NCI-H1930 (cell line): ENCODE results near the gene LMLN.
"Not testable (repeated sequence)": the region's sequence is repeated elsewhere in the genome, so short reads cannot be mapped to it uniquely, and the experiment has no call there.

Experiments used
- DNase-seq, 2 experiments: peaks; one replicate each; lab custom pipeline; 2025; lab: John Stamatoyannopoulos, UW

The LMLN gene

DNA sequence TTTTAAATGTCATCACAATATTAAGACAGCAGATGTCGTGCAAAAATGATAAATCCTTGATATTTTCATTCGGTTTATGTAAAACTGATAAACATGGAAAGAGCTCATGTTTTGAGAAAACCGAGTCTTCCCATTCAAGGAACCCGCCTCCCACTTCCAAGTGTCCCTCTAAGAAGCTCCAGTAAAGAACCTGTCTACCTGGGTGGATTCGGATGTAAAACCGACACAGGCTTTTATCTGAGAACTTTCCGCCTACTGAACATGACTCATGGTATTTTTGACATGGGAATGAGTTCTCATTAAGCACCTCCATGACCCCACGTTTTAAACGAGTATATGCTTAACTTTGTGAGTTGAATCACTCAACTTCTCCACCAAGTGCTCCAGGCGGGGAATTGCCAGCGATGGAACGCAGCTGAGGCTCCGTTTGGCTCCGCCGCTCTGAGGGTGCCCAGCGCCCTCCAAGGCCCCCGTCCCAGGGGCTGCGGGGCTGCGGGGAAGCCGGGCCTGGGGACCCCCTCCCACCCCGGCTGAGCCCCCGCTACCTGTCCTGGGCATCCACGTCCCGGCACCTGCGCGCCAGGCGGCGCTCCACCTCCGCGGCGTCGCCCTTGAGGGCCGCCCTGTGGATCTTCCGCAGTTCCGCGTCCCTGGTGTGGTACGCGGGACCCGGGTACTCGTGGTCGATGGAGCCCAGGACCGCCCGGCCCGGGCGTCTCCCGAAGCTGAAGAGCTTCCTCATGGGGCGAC lies 119.9 kb downstream of the LMLN start:
- DNase-seq: peak in 1 of 2 experiments; percentile 64

DNA sequence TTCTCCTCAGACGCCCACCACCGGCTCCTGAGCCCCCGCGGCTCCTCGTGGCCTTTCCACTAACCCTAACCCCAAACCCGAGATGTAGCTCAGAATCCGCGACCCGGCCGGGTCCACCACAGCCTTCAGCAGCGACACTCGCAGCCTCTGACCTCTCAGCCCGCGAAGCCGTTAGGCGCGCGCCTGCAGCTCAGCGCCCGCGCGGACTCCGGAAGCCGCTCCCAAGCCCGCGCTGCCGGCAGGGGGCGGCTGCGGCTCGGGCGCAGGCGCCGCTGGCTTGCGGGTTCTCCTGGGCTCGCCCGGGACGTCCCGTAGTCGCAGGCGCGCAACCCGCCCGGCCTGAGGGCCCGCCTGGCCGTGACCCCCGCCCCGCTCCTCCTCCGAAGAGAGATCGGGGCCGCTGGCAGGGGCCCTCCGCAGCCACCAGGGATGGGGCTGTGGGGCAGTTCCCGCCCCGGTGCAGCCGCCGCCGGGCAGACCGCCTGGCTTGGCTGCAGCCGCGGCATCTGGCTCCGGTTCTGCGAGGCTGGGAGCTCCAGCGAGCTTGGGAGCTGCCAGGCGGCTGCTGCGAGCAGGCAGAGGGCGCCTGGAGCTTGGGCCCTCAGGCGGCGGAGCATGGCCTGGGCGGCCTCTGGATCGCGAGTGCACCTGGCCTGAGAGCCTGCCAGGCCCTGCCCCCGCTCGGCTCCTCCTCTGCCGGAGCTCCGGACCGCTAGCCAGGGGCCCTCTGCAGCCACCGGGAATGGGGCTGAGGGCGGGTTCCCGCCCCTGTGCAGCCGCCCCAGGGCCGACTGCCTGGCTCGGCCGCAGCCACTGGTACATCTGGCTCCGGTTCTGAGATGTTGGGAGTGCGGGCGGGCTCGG lies 120.7 kb downstream of the LMLN start:
- DNase-seq: peak; percentile 59 to 85

DNA sequence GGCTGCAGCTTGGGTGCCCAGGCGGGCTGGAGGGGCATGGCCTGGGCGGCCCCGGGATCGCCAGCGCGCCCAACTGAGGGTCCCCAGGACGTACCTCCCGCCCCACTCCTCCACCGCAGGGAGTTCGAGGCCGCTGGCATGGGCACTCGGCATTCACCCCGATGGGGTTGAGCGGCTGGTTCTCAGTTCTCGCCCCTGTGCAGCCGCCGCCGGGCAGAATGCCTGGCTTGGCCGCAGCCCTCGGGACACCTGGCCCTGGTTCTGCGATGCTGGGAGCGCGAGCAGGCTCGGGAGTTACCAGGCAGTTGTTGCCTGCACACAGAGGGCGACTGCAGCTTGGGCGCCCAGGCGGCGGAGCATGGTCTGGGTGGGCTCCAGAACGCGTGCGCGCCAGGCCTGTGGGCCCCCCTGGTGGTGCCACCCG lies 121.4 kb downstream of the LMLN start:
- no peak for DNase-seq

DNA sequence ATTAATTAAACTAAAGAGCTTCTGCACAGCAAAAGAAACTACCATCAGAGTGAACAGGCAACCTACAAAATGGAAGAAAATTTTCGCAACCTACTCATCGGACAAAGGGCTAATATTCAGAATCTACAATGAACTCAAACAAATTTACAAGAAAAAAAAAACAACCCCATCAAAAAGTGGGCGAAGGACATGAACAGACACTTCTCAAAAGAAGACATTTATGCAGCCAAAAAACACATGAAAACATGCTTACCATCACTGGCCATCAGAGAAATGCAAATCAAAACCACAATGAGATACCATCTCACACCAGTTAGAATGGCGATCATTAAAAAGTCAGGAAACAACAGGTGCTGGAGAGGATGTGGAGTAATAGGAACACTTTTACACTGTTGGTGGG lies 122.2 kb downstream of the LMLN start:
- DNase-seq: not testable (repeated sequence)

DNA sequence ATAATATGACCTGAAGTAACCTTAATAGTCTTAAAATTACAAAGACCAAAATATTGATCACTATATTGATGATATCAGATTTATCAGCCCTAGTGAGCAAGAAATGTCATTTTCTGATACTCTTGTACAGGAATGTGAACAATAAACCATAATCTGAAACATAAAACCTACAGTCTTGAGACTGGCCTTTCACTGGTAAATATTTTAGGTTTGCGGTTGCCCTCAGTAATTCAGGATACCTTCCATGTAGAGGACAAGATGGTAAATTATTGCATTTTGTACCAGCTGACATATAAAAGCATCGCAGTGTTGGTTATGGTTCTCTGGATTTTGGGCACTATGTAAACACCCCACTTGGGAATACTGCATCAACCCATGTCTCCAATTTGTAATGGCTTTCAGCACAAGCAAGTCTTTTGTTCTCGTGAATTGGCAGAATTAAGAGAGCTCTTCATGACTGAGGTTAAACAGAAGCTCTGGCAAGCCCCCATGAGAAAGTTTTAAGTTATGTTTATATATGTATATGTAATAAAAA lies 128.5 kb downstream of the LMLN start:
- no peak for DNase-seq

DNA sequence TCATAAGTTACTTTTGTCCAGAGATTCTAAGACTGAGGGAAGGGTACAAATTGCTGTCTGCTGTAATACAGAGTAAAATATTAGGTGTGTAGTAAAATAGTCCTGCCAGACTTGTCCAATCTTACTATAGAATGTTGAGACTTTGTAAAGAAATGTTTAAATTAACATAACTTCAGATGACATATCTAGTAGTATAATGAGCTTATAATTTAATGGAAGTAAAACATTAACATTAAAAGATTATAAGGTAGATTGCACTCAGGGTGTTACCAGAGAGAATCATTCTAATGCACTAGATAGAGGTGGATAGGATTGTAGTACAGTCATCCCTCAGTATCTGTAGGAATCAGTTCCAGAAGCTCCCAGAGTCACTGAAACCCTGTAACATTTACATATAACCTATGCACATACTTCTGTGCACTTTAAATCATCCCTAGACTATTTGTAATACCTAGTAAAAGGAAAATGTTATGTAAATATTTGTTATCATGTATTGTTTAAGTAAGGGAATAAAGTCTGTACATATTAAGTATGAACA lies 130.8 kb downstream of the LMLN start:
- DNase-seq: no peak

DNA sequence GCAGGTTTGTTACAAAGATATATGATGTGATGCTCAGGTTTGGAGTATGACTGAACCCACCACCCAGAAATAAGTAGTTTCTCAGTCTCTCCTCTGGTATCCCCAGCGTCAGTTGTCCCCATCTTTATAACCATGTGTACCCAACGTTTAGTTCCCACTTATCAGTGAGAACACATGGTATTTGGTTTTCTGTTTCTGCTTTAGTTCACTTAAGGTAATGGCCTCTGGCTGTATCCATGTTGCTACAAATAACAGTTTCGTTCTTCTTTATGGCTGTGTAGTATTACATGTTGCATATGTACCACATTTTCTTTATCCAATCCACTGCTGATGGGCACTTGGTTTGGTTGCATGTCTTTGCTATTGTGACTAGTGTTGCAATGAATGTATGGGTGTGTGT lies 132.3 kb downstream of the LMLN start:
- DNase-seq: no peak

DNA sequence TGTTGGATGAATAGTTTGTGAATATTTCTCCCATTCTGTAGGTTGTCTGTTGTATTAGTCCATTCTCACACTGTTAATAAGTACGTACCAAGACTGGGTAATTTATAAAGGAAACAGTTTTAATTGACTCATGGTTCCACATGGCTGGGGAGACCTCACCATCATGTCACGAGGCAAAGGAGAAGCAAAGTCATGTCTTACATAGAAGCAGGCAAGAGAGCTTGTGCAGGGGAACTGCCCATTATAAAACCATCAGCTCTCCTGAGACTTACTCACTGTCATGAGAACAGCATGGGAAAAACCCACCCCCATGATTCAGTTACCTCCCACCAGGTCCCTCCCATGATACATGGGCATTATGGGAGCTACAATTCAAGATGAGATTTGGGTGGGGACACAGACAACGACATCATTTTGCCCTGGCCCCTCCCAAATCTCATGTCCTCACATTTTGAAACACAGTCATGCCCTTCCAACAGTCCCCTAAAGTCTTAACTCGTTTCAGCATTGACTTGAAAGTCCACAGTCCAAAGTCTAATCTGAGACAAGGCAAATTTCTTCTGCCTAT lies 133.2 kb downstream of the LMLN start:
- DNase-seq: no peak
